ENCODE results near the gene DBNDD2.

DBNDD2 gene

GRCh38 chr20:45410887-45411286, 2.8 kb downstream of the DBNDD2 start:
- DNase-seq, result no peak
- intact Hi-C loops (cut with DNase I), result no loop called here

DNA sequence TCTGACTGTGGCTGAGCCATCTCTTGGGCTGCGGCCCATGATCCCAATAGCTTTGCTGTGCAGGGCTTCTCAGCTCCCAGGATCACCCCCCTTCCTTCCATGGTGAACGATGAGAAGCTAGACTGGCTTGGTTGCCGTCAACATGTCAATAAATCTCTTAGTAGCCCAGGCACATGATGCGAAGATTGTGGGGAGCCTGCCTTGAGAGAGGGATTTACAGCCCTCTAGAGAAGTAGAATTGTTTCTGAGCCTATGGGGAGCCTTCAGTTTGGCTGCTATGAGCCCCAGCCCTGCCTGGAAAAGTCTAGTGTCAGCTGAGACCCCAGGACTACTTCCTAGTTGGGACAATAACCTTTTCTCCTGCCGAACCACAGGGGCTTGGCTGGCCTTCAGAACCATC, 4.6 kb downstream of the DBNDD2 start:
- DNase-seq, result peak in 1 of 10 donors; percentile 76
- intact Hi-C loops (cut with DNase I), result no loop called here

GRCh38 chr20:45413479-45413878, 5.4 kb downstream of the DBNDD2 start:
- no peak for DNase-seq
- intact Hi-C loops (cut with DNase I), result no loop called here

DNA sequence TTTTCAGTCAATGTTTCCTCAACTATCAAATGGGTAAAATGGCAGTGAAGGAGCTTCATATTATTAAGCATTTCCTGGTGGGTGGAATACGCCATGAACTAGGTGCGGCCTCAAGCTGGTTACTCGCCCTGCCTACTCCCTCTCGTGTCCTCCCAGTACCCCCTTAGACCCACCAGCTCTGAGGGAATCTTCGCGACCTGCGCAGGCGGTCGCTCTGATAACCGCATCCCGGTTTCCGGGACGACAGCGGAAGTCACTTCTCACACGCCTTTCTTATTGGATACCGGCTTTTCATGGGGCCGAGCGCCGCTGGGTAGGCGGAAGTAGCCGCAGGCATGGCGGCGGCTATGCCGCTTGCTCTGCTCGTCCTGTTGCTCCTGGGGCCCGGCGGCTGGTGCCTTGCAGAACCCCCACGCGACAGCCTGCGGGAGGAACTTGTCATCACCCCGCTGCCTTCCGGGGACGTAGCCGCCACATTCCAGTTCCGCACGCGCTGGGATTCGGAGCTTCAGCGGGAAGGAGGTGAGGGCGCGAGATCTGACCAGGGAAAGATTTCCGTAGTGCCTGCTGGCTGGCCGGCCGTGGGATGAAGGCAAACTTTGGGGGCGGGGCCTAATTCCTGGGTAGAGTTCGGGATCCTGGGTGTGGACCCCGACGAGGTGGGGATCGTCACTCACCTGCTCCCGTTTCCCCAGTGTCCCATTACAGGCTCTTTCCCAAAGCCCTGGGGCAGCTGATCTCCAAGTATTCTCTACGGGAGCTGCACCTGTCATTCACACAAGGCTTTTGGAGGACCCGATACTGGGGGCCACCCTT, 7.9 kb downstream of the DBNDD2 start, which contains the start of gene PIGT:
TSS of gene PIGT (plus strand) at position 320 of the 816 bp plus-strand sequence. CDS start at position 336, 16 bp downstream.
- intact Hi-C loops (cut with DNase I), result no loop called here
- peak; percentile 84 to 98 (median 93) for DNase-seq

DNA sequence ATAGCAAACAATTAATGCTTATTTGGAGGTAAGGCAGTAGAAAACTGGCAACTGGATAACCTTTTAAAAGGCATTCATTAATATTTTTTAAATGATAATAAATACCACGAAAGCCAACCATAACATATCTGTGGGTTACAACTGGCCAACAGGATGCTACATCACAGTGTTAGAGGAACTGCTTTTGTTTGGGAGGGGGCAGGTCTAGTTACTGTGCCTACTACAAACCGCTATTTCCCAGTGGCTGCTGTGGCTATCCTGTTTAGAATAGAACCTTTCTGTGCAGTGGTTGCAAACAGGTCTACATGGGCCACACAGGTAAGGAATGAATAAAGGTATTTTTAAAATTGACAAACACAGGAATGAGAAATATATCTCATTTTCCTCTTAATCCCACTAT, 8.8 kb downstream of the DBNDD2 start:
- intact Hi-C loops (cut with DNase I), result no loop called here
- DNase-seq, result no peak

- intact Hi-C loops (cut with DNase I), result no loop called here
Observed at GRCh38 chr20:45419188-45420091, 11.4 kb downstream of the DBNDD2 start.

DNA sequence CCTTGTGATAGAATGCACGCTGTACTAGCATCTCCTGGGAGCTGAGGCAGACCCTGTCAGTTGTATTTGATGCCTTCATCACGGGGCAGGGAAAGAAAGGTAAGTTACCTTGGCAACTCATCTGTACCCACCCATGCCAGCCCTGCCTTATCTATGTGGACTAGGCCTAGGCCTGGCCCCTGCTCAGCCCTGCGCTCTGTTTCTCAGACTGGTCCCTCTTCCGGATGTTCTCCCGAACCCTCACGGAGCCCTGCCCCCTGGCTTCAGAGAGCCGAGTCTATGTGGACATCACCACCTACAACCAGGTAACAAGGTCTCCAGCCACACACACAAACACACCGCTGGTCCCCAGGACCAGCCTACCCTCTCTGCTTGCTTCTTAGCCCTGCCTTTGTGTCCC, 12.0 kb downstream of the DBNDD2 start:
- intact Hi-C loops (cut with DNase I), result no loop called here
- peak in 1 of 10 donors; percentile 56 for DNase-seq

More at GRCh38 chr20:45419188-45420091, 11.4 kb downstream of the DBNDD2 start:
- peak in 3 of 10 donors; percentile 44 to 85 (median 47) for DNase-seq

- intact Hi-C loops (cut with DNase I), result no loop called here
- no peak for DNase-seq
Observed at GRCh38 chr20:45423700-45424099, 15.6 kb downstream of the DBNDD2 start.

DNA sequence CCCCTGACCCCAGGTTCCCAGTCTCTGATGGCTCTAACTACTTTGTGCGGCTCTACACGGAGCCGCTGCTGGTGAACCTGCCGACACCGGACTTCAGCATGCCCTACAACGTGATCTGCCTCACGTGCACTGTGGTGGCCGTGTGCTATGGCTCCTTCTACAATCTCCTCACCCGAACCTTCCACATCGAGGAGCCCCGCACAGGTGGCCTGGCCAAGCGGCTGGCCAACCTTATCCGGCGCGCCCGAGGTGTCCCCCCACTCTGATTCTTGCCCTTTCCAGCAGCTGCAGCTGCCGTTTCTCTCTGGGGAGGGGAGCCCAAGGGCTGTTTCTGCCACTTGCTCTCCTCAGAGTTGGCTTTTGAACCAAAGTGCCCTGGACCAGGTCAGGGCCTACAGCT, 17.5 kb downstream of the DBNDD2 start:
- intact Hi-C loops (cut with DNase I), result no loop called here
- DNase-seq, result peak in 1 of 10 donors; percentile 55

- DNase-seq, result peak in 8 of 10 donors; percentile 51 to 94 (median 69)
- intact Hi-C loops (cut with DNase I), result no loop called here
Observed at GRCh38 chr20:45426320-45427016, 18.4 kb downstream of the DBNDD2 start.

- DNase-seq, result peak in 1 of 10 donors; percentile 68
- intact Hi-C loops (cut with DNase I), result no loop called here
Observed at GRCh38 chr20:45427236-45428149, 19.4 kb downstream of the DBNDD2 start.

- DNase-seq, result peak in 1 of 10 donors; percentile 21
- intact Hi-C loops (cut with DNase I), result no loop called here
Observed at GRCh38 chr20:45429618-45430017, 21.5 kb downstream of the DBNDD2 start.

DNA sequence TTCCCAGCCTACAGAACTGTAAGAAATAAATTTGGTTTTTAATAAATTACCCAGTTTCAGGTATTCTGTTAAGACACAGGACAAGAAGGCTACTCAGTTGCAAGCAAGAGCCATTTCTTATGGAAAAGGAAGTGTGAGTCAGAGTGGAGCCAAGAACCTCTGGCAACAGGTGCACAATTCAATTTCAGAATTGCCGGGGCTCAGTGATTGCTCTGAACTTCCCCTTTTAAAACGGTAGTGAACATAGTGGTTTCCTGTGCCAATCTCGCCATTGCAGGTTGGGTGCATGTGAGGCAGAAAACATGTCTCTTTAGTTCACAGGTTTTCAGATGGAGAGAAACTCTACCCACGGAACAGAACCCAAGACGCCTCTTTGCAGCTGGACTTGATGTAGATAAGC, 24.2 kb downstream of the DBNDD2 start:
- no peak for DNase-seq
- intact Hi-C loops (cut with DNase I), result no loop called here

DNA sequence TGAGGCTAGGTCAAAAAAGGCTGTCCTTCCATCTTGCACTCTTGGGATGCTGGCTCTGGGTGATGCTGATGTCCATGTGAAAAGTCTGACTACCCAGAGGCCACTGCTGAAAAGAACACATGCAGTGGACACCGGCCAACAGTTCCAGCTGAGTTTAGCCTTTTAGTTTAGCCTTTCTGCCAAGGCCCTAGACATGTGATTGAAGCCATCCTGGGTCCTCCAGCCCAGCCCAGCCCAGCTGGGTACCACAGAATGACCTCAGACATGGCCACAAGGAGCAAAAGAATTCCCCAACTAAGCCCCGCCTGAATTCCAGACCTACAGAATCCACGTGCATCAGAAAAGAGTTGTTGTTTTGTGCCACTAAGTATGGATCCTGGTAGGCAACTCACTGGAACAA, 25.2 kb downstream of the DBNDD2 start:
- peak; percentile 68 to 98 (median 88) for DNase-seq
- intact Hi-C loops (cut with DNase I), result loop anchor here (1.0 kb wide), 1 partner anchor 70 kb away; the partner anchor contains the start of gene SYS1

- intact Hi-C loops (cut with DNase I), result loop anchor here (1.0 kb wide), 1 partner anchor 71 kb away; the partner anchor contains the start of gene SYS1
- no peak for DNase-seq
Observed at GRCh38 chr20:45433976-45434375, 25.9 kb downstream of the DBNDD2 start.

DNA sequence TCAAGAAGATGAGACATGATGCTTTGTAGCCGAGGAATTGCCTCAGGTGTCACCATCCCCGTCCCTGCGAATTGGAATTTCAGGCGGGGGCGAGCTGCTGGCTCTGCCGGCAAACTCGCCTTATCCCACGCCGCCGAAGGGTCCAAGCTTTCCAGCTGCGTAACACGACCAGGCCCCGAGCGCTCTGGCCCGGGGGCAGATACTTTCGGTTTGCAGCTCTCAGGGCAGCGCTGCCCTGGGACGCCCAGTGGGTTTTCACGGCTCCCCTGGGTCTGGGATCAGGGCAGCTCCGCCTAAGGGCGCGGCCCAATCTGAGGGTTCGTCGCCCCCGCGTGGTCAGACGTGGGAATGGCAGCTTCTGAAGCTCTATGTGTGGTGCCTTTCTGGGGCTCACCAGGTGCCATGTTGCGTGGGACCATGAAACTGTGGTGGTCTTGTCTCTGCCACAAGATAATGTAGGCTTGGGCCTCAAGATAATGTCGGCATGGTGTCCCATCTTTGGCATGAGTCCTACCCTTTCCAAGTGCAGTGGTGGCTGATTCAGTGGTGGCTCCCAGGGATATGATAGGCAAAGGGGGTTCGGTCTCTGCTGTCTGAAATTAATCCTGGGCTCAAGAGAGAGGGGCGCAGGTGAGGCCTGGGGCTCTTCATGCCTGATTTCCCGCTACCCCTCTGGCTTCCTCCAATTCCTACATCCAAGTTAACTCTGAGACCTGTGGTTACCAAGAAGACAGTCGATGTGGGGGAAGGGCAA, 28.8 kb downstream of the DBNDD2 start:
- intact Hi-C loops (cut with DNase I), result loop anchor here (2.0 to 5.0 kb wide), 2 partner anchors 62 to 115 kb away; no protein-coding TSS in a partner anchor
- DNase-seq, result peak; percentile 82 to 99 (median 92)

- intact Hi-C loops (cut with DNase I), result no loop called here
Observed at GRCh38 chr20:45440424-45440823, 32.3 kb downstream of the DBNDD2 start.

GRCh38 chr20:45440891-45441685, 33.0 kb downstream of the DBNDD2 start:
- no peak for DNase-seq
- intact Hi-C loops (cut with DNase I), result no loop called here

More at GRCh38 chr20:45440424-45440823, 32.3 kb downstream of the DBNDD2 start:
- DNase-seq, result no peak
